ENCODE data around the gene SPDEF. TPM values are rescaled to one million over a fixed set of nuclear protein-coding genes. Genes with fewer than 3 reads are reported as not detected.

SPDEF gene
- total and polyA plus RNA-seq, 2 of the 13 experiments (the other 11 are each of a cell fraction or from before 2014, with no cell fraction given) = not detected

DNA sequence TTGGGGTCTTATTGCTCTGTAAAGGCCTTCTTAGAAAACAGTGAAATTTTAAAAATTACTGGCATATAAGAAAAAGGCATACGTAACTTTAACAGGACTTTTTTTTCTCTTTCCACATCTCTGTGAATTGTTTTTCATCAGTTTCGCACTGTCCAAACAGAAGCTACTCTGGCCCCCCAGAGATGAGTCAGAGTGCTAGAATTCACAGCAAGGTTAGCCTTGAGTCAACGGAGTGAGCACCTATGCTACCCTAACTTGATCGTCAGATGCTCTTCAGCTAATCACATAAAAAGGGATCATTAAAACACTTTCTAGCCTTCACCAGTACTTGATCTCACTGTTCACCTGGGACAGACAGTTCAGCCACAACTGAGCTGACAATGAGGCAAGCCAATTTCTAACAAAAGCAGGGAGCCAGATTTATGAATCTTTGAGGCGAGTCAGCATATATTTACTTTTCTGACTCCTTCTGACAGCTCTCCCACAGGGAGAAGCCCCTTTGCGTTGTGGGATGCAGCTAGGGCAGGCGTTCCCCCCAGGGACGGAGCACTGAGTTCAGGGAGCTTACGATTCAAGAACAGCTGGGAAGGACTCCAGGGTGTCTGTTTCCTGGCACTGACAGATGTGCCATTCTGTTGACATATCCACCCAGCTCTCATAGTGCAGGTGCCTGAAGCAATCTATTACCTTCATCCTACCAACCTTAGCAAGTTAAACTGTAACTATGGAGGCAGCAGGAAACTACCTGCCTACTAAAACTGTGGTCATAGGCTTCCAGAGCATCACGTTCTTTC is 46.4 kb upstream of the SPDEF start:
- Histone ChIP-seq H3K27ac (ENCODE audit: extremely low read length, insufficient read depth, low read length) (peak overlapping the region; percentile 8), H3K4me3 (replicated peaks in 1 of 3; ENCODE audit: insufficient read depth in 1 of 3, low read depth in 2 of 3, low read length in 3 of 3) (no peak overlapping the region), H3K9ac (ENCODE audit: insufficient read depth, low read depth, low read length) (no peak overlapping the region), H3K4me1 (ENCODE audit: insufficient read depth, low read length) (peaks cover 54% of the 10 kb centered on the region), H3K4me2 (ENCODE audit: low read depth, low read length) (peak overlapping the region; percentile 29), H3K27me3 (ENCODE audit: control insufficient read depth in 1 of 2, insufficient read depth in 2 of 2, low read length in 2 of 2) (no peaks in the 10 kb centered on the region), H3K36me3 (replicated peaks in 1 of 2; ENCODE audit: control insufficient read depth in 1 of 2, insufficient read depth in 2 of 2, low read length in 2 of 2) (peaks cover 19 to 42% of the 10 kb centered on the region in 2 experiments), H4K20me1 (ENCODE audit: insufficient read depth, low read length) (peaks cover 45% of the 10 kb centered on the region), H3K79me2 (ENCODE audit: insufficient read depth, low read length) (peaks cover 23% of the 10 kb centered on the region), H3K9me3 (ENCODE audit: low read length) (no peaks in the 10 kb centered on the region), H2AFZ (ENCODE audit: low read length) (no peak overlapping the region)
- BruUV-seq (replicated peaks) = no TSS peak
- ATAC-seq = peak; percentile 91
- ChIA-PET CTCF (ENCODE audit: low intra/inter-chr PET ratio, low total read pairs) (interaction anchor here (0.6 kb wide), 1 partner anchor 201 kb away, joined by 3 read pairs; no protein-coding TSS in a partner anchor), POLR2A (interaction anchor here (0.8 to 1.8 kb wide), 11 partner anchors 10 to 657 kb away, joined by 3 to 8 read pairs (median 3); partner anchors contain the start of genes BLTP3A, ILRUN, RPS10 and SNRPC)
- WGBS (ENCODE audit: low lambda C conversion rate) = 34% methylated on average over 10 of the region's 10 CpGs
- intact Hi-C loops (cut with micrococcal nuclease; ENCODE audit: unreplicated experiment) (no loop called here), in situ Hi-C loops (cut with HindIII; ENCODE audit: extremely low pct_ligation_motif_present, low pct_unique_long_range_greater_than_20kb) (loop anchor here (5.0 to 25.0 kb wide), 3 partner anchors 75 to 365 kb away; partner anchors contain the start of genes HMGA1, PACSIN1 and SMIM29)
- peak; percentile 82 for DNase-seq (ENCODE audit: low spot score)
- peak; percentile 40 for FAIRE-seq
- TF ChIP-seq ZSCAN25 (CRISPR knock-in tag; IDR thresholded peaks at IDR 0.05) (no peak), BCL6 (CRISPR knock-in tag; IDR thresholded peaks at IDR 0.05) (0 out of 2 replicates have a peak, but pooled peaks have one; percentile 9), ZZZ3 (CRISPR knock-in tag; IDR thresholded peaks at IDR 0.05; ENCODE audit: borderline replicate concordance) (no peak), PAX8 (CRISPR knock-in tag; IDR thresholded peaks at IDR 0.05; ENCODE audit: borderline replicate concordance) (no peak), ZNF780A (CRISPR knock-in tag; IDR thresholded peaks at IDR 0.05) (no peak), STAT5B (CRISPR knock-in tag; IDR thresholded peaks at IDR 0.05) (no peak), ADNP (CRISPR knock-in tag; IDR thresholded peaks at IDR 0.05) (no peak), RBAK (CRISPR knock-in tag; IDR thresholded peaks at IDR 0.05) (no peak), NRL (CRISPR knock-in tag; IDR thresholded peaks at IDR 0.05; ENCODE audit: borderline replicate concordance) (no peak), TMF1 (CRISPR knock-in tag; IDR thresholded peaks at IDR 0.05; ENCODE audit: low read depth) (no peak), MAZ (IDR thresholded peaks at IDR 0.05; ENCODE audit: borderline replicate concordance, low read depth, low read length) (no peak), MAZ (CRISPR knock-in tag; IDR thresholded peaks at IDR 0.05; ENCODE audit: low read depth) (no peak), CCDC6 (CRISPR knock-in tag; IDR thresholded peaks at IDR 0.05) (0 out of 2 replicates have a peak, but pooled peaks have one; percentile 25), ZNF296 (CRISPR knock-in tag; conservative IDR thresholded peaks at IDR 0.05) (no peak), IRX3 (CRISPR knock-in tag; IDR thresholded peaks at IDR 0.05; ENCODE audit: borderline replicate concordance, low read depth) (no peak), KMT2A (CRISPR knock-in tag; IDR thresholded peaks at IDR 0.05) (no peak)
- TF ChIP-seq, protein P1, sequence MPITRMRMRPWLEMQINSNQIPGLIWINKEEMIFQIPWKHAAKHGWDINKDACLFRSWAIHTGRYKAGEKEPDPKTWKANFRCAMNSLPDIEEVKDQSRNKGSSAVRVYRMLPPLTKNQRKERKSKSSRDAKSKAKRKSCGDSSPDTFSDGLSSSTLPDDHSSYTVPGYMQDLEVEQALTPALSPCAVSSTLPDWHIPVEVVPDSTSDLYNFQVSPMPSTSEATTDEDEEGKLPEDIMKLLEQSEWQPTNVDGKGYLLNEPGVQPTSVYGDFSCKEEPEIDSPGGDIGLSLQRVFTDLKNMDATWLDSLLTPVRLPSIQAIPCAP (CRISPR knock-in tag; IDR thresholded peaks at IDR 0.05; ENCODE audit: low read depth) = no peak
- TF ChIP-seq, protein P2, sequence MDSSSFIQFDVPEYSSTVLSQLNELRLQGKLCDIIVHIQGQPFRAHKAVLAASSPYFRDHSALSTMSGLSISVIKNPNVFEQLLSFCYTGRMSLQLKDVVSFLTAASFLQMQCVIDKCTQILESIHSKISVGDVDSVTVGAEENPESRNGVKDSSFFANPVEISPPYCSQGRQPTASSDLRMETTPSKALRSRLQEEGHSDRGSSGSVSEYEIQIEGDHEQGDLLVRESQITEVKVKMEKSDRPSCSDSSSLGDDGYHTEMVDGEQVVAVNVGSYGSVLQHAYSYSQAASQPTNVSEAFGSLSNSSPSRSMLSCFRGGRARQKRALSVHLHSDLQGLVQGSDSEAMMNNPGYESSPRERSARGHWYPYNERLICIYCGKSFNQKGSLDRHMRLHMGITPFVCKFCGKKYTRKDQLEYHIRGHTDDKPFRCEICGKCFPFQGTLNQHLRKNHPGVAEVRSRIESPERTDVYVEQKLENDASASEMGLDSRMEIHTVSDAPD (CRISPR knock-in tag; IDR thresholded peaks at IDR 0.05) = 0 out of 2 replicates have a peak, but pooled peaks have one; percentile 45
- TF ChIP-seq, protein P3, sequence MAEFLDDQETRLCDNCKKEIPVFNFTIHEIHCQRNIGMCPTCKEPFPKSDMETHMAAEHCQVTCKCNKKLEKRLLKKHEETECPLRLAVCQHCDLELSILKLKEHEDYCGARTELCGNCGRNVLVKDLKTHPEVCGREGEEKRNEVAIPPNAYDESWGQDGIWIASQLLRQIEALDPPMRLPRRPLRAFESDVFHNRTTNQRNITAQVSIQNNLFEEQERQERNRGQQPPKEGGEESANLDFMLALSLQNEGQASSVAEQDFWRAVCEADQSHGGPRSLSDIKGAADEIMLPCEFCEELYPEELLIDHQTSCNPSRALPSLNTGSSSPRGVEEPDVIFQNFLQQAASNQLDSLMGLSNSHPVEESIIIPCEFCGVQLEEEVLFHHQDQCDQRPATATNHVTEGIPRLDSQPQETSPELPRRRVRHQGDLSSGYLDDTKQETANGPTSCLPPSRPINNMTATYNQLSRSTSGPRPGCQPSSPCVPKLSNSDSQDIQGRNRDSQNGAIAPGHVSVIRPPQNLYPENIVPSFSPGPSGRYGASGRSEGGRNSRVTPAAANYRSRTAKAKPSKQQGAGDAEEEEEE (CRISPR knock-in tag; IDR thresholded peaks at IDR 0.05; ENCODE audit: borderline replicate concordance) = no peak

All from HepG2 (cell line).